Measurements from ENCODE around the gene GNB1L. TPM values are rescaled to one million over a fixed set of nuclear protein-coding genes. Genes with fewer than 3 reads are reported as not detected.

The GNB1L gene
- total and polyA plus RNA-seq, 9 of the 15 experiments (the other 6 are each of a cell fraction or from before 2014, with no cell fraction given): 0.56 to 50.5 (median 10.2) TPM

DNA sequence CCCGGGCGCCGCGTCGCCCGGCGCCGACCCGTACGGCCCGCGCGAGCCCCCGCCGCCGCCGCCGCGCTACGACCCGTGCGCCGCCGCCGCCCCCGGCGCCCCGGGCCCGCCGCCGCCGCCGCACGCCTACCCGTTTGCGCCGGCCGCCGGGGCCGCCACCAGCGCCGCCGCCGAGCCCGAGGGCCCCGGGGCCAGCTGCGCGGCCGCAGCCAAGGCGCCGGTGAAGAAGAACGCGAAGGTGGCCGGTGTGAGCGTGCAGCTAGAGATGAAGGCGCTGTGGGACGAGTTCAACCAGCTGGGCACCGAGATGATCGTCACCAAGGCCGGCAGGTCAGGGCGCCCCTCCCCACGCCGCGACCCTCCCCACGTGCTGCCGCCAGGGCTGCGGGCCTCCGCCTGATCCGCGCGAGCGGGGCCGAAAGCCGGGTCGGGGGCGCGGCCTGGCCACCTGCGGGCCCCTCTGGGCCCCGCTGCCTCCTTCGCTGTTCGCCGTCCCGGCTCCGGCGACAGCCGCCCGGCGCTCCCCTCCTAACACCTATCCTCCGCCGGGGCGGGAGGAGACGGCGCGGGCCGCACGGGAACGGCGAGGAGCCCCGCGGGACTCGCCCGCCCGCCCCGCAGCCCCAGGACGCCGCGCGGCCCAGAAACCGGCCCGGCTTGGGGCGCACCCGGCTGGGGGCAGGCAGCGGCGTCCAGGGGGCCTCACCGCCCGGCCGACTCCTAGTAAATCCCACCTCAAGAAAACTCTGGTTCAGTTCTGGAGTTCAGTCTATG is 93.5 kb downstream of the GNB1L start:
- FAIRE-seq: no peak
- peaks cover 20% of the 10 kb centered on the region for H4K20me1 ChIP-seq (replicated peaks; ENCODE audit: control insufficient read depth, insufficient read depth, low read length)
- peak overlapping the region; percentile 76 for H3K4me2 ChIP-seq (ENCODE audit: insufficient read depth, low read length)
- H2AFZ ChIP-seq (ENCODE audit: low read depth, low read length): peak overlapping the region; percentile 42; the same call in 1 of the 2 replicates
- H3K79me2 ChIP-seq (ENCODE audit: control insufficient read depth, insufficient read depth, low read length): peaks cover 25% of the 10 kb centered on the region
- in situ Hi-C loops (cut with MboI) (no loop called here), intact Hi-C loops (cut with micrococcal nuclease) (no loop called here)
- no TSS peak for BruUV-seq (replicated peaks)
- WGBS (ENCODE audit: insufficient coverage, low coverage, missing lambda C conversion rate): 49% methylated on average over 93 of the region's 117 CpGs
- peak overlapping the region; percentile 58 to 87 for H3K9ac ChIP-seq (ENCODE audit: insufficient read depth in 1 of 2, low read depth in 2 of 2, low read length in 2 of 2)
- ATAC-seq: no peak
- H3K27ac ChIP-seq (ENCODE audit: extremely low read depth, low read depth, low read length): peak overlapping the region; percentile 13; the same call in 2 of the 3 replicates
- peaks cover 23 to 93% of the 10 kb centered on the region in 2 experiments; a peak in 4 of 5 replicates for H3K4me1 ChIP-seq (replicated peaks in 1 of 2; ENCODE audit: control insufficient read depth in 2 of 2, insufficient read depth in 2 of 2, low read length in 2 of 2)
- H3K4me3 ChIP-seq: peak overlapping the region; percentile 36
- POLR2A ChIA-PET: interaction anchor here (0.6 to 6.7 kb wide), 18 partner anchors 8 to 1257 kb away, joined by 3 to 78 read pairs (median 6); no protein-coding TSS in a partner anchor
- no peaks in the 10 kb centered on the region for H3K9me3 ChIP-seq (replicated peaks; ENCODE audit: control insufficient read depth, insufficient read depth, low read depth, low read length)
- peaks cover 9% of the 10 kb centered on the region for H3K9me1 ChIP-seq (ENCODE audit: control insufficient read depth, insufficient read depth, low read length)
- H3K36me3 ChIP-seq (ENCODE audit: control insufficient read depth, insufficient read depth, low read length): peaks cover 8% of the 10 kb centered on the region; the same call in 1 of the 3 replicates
- peaks cover 14 to 38% of the 10 kb centered on the region in 2 experiments; a peak in 4 of 5 replicates for H3K27me3 ChIP-seq (ENCODE audit: control insufficient read depth in 2 of 2, insufficient read depth in 2 of 2, low read length in 2 of 2)
- CTCF ChIA-PET (ENCODE audit: low intra/inter-chr PET ratio): interaction anchor here (0.7 to 1.0 kb wide), 2 partner anchors 107 to 149 kb away, joined by 3 to 7 read pairs; no protein-coding TSS in a partner anchor
- peak in 2 of 4 experiments; percentile 71 to 78 for DNase-seq (ENCODE audit: extremely low read depth in 1 of 4, low spot score in 3 of 4)
- no peak for TF ChIP-seq ADNP (tag; IDR thresholded peaks at IDR 0.05)
- TF ChIP-seq HMGN3 (IDR thresholded peaks at IDR 0.05; ENCODE audit: borderline replicate concordance, extremely low read depth, insufficient read length, low read depth, low read length): peak; percentile 42
- no peak for TF ChIP-seq FOXK1 (CRISPR knock-in tag; IDR thresholded peaks at IDR 0.05; ENCODE audit: borderline replicate concordance)
- peak; percentile 32; the same call in 1 of the 2 replicates for TF ChIP-seq ERF (CRISPR knock-in tag; IDR thresholded peaks at IDR 0.05)
- no peak for TF ChIP-seq ZNF24 (IDR thresholded peaks at IDR 0.05)
- TF ChIP-seq KDM2B (CRISPR knock-in tag; IDR thresholded peaks at IDR 0.05): peak; percentile 49; the same call in 1 of the 2 replicates
- peak in 1 of 2 experiments; percentile 16; a peak in 1 of 4 replicates for TF ChIP-seq MAZ (CRISPR knock-in tag; conservative IDR thresholded peaks at IDR 0.05 in 1 of 2, IDR thresholded peaks at IDR 0.05 in 1 of 2)
- TF ChIP-seq SREBF2 (CRISPR knock-in tag; IDR thresholded peaks at IDR 0.05): no peak
- TF ChIP-seq, protein P1, sequence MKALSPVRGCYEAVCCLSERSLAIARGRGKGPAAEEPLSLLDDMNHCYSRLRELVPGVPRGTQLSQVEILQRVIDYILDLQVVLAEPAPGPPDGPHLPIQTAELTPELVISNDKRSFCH (CRISPR knock-in tag; IDR thresholded peaks at IDR 0.05): no peak
- TF ChIP-seq, protein P1 (tag; IDR thresholded peaks at IDR 0.05): 0 out of 2 replicates have a peak, but pooled peaks have one; percentile 18
- no peak for TF ChIP-seq PHB2 (IDR thresholded peaks at IDR 0.05; ENCODE audit: low read depth)
- TF ChIP-seq ZBTB7A (IDR thresholded peaks at IDR 0.05; ENCODE audit: borderline replicate concordance, control insufficient read depth, low read depth, low read length): peak; percentile 77
- TF ChIP-seq CREM (IDR thresholded peaks at IDR 0.05; ENCODE audit: low read depth): no peak
- TF ChIP-seq, protein P2, sequence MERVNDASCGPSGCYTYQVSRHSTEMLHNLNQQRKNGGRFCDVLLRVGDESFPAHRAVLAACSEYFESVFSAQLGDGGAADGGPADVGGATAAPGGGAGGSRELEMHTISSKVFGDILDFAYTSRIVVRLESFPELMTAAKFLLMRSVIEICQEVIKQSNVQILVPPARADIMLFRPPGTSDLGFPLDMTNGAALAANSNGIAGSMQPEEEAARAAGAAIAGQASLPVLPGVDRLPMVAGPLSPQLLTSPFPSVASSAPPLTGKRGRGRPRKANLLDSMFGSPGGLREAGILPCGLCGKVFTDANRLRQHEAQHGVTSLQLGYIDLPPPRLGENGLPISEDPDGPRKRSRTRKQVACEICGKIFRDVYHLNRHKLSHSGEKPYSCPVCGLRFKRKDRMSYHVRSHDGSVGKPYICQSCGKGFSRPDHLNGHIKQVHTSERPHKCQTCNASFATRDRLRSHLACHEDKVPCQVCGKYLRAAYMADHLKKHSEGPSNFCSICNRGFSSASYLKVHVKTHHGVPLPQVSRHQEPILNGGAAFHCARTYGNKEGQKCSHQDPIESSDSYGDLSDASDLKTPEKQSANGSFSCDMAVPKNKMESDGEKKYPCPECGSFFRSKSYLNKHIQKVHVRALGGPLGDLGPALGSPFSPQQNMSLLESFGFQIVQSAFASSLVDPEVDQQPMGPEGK (CRISPR knock-in tag; IDR thresholded peaks at IDR 0.05; ENCODE audit: borderline replicate concordance): no peak
- TF ChIP-seq, protein P3, sequence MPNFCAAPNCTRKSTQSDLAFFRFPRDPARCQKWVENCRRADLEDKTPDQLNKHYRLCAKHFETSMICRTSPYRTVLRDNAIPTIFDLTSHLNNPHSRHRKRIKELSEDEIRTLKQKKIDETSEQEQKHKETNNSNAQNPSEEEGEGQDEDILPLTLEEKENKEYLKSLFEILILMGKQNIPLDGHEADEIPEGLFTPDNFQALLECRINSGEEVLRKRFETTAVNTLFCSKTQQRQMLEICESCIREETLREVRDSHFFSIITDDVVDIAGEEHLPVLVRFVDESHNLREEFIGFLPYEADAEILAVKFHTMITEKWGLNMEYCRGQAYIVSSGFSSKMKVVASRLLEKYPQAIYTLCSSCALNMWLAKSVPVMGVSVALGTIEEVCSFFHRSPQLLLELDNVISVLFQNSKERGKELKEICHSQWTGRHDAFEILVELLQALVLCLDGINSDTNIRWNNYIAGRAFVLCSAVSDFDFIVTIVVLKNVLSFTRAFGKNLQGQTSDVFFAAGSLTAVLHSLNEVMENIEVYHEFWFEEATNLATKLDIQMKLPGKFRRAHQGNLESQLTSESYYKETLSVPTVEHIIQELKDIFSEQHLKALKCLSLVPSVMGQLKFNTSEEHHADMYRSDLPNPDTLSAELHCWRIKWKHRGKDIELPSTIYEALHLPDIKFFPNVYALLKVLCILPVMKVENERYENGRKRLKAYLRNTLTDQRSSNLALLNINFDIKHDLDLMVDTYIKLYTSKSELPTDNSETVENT (CRISPR knock-in tag; IDR thresholded peaks at IDR 0.05): peak; percentile 29; the same call in 1 of the 2 replicates
- no peak for TF ChIP-seq NR2C2 (CRISPR knock-in tag; IDR thresholded peaks at IDR 0.05)
- TF ChIP-seq NR2C2 (tag; IDR thresholded peaks at IDR 0.05): peak; percentile 50; the same call in 1 of the 2 replicates
